Activated CD4-positive, alpha-beta memory T cell treated with anti-CD3 and anti-CD28 coated beads for 36 hours (primary cell): ENCODE measurements around the gene RASGRF2. TPM values are rescaled to one million over a fixed set of nuclear protein-coding genes. Genes with fewer than 3 reads are reported as not detected.

Experiments used
- CTCF ChIA-PET: fragments of 350-600 bp; sonication (Branson Sonifier 250); formaldehyde crosslinking; loops from one replicate; lab custom pipeline; 2021; ENCODE audit warnings: antibody characterized with exemption, inconsistent platforms; lab: Charles Lee
- POLR2A ChIA-PET: fragments of 350-600 bp; sonication (Branson Sonifier 250); formaldehyde crosslinking; loops from one replicate; lab custom pipeline; 2021; ENCODE audit warnings: antibody characterized with exemption; lab: Charles Lee
- DNase-seq: peaks from one replicate; pipeline ENCODE4 v3.0.0-alpha.2; 2020
- H3K27ac Mint-ChIP-seq: one replicate; pipeline ENCODE4 v1.8.0; 2021; ENCODE audit warnings: mixed read lengths
- H3K27me3 Mint-ChIP-seq: one replicate; pipeline ENCODE4 v1.8.0; 2021; ENCODE audit warnings: mixed read lengths
- H3K36me3 Mint-ChIP-seq: one replicate; pipeline ENCODE4 v1.8.0; 2021; ENCODE audit warnings: mixed read lengths
- H3K4me1 Mint-ChIP-seq: one replicate; pipeline ENCODE4 v1.8.0; 2021; ENCODE audit warnings: low read depth, mixed read lengths
- H3K4me3 Mint-ChIP-seq: one replicate; pipeline ENCODE4 v1.8.0; 2021; ENCODE audit warnings: mild to moderate bottlenecking, mixed read lengths
- H3K9me3 Mint-ChIP-seq: one replicate; pipeline ENCODE4 v1.8.0; 2021; ENCODE audit warnings: mixed read lengths
- intact Hi-C: fragments of 100-400 bp; cut with micrococcal nuclease; formaldehyde crosslinking; loops from one replicate; pipeline ENCODE4 v1.15.1; 2023
- total RNA-seq, 2 experiments: library from RNA; stranded (reverse); gene quantifications; one replicate each; pipeline ENCODE4 v1.2.3, GENCODE V29; 2021

Gene RASGRF2
- total RNA-seq, 2 experiments from 2014 or later, result 7.6 to 8.6 TPM

DNA sequence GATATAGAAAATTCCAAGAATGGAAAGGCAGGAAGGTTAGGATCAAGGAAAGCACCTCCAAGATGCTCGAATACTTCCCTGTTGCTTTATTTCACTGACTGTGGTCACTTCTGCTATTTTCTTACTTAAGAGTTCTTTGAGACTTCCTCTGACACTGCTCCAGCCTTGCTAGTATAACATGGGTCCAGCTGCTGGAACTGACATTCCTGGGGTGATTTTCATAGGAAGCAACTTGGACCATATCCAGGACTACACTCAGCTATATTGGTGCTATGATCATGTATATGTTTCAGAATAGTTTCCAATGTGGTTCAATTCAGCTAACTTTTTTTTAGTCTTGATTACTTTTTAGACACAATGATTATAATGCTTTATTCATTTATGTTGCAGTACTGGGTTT is 191.4 kb downstream of the RASGRF2 start:
- H3K36me3 Mint-ChIP-seq, result peaks cover 34% of the 10 kb centered on the region
- intact Hi-C loops, result no loop called here
- no peak overlapping the region for H3K27ac Mint-ChIP-seq

DNA sequence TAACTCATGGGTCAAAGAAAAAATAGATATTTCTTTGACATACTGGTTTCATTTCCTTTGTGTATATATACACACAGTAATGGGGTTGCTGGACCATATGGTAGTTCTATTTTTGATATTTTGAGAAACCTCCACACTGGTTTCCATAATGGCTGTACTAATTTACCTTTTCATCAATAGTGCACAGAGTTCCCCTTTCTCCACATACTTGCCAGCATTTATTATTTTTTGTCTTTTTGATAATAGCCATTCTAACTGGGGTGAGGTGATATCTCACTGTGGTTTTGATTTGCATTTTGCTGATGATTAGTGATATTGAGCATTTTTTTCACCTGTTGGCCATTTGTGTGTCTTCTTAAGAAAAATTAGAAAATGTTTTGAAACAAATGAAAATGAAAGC is 194.6 kb downstream of the RASGRF2 start:
- ChIA-PET POLR2A (no interaction called here), CTCF (no interaction called here)
- peaks cover 33% of the 10 kb centered on the region for H3K36me3 Mint-ChIP-seq
- H3K27me3 Mint-ChIP-seq, result no peaks in the 10 kb centered on the region
- H3K4me1 Mint-ChIP-seq, result no peaks in the 10 kb centered on the region
- no peak for DNase-seq
- intact Hi-C loops, result no loop called here
- H3K27ac Mint-ChIP-seq, result no peak overlapping the region
- H3K4me3 Mint-ChIP-seq, result no peak overlapping the region
- H3K9me3 Mint-ChIP-seq, result peaks cover 27% of the 10 kb centered on the region

More for the DNA sequence above, 191.4 kb downstream of the RASGRF2 start:
- CTCF ChIA-PET, result no interaction called here
- Mint-ChIP-seq H3K27me3 (no peaks in the 10 kb centered on the region), H3K4me1 (no peaks in the 10 kb centered on the region), H3K9me3 (peaks cover 25% of the 10 kb centered on the region), H3K4me3 (no peak overlapping the region)
- DNase-seq, result no peak
- POLR2A ChIA-PET, result no interaction called here

- ChIA-PET CTCF (no interaction called here), POLR2A (no interaction called here)
- Mint-ChIP-seq H3K27me3 (no peaks in the 10 kb centered on the region), H3K4me3 (no peak overlapping the region), H3K27ac (no peak overlapping the region), H3K9me3 (peaks cover 25% of the 10 kb centered on the region), H3K36me3 (peaks cover 28% of the 10 kb centered on the region), H3K4me1 (no peaks in the 10 kb centered on the region)
- DNase-seq, result no peak
- intact Hi-C loops, result no loop called here
Observed at GRCh38 chr5:81156732-81157131, 196.6 kb downstream of the RASGRF2 start.

GRCh38 chr5:81161012-81161601 is 200.9 kb downstream of the RASGRF2 start:
- POLR2A ChIA-PET, result no interaction called here

GRCh38 chr5:81162501-81162900 is 202.3 kb downstream of the RASGRF2 start:
- no peak for DNase-seq
- Mint-ChIP-seq H3K4me1 (peaks cover 18% of the 10 kb centered on the region), H3K9me3 (no peaks in the 10 kb centered on the region), H3K36me3 (no peaks in the 10 kb centered on the region), H3K27me3 (no peaks in the 10 kb centered on the region), H3K27ac (no peak overlapping the region), H3K4me3 (no peak overlapping the region)
- intact Hi-C loops, result no loop called here
- POLR2A ChIA-PET, result no interaction called here
- CTCF ChIA-PET, result no interaction called here

More at GRCh38 chr5:81161012-81161601, 200.9 kb downstream of the RASGRF2 start:
- peaks cover 18% of the 10 kb centered on the region for H3K4me1 Mint-ChIP-seq
- no peak for DNase-seq
- H3K27me3 Mint-ChIP-seq, result no peaks in the 10 kb centered on the region
- H3K36me3 Mint-ChIP-seq, result peaks cover 3% of the 10 kb centered on the region
- CTCF ChIA-PET, result no interaction called here
- H3K9me3 Mint-ChIP-seq, result peaks cover 5% of the 10 kb centered on the region
- intact Hi-C loops, result no loop called here
- H3K4me3 Mint-ChIP-seq, result no peak overlapping the region
- no peak overlapping the region for H3K27ac Mint-ChIP-seq

GRCh38 chr5:81163651-81164050 is 203.5 kb downstream of the RASGRF2 start:
- H3K4me3 Mint-ChIP-seq, result no peak overlapping the region
- CTCF ChIA-PET, result interaction anchor here (0.8 to 1.5 kb wide), 4 partner anchors 23 to 477 kb away, joined by 3 to 6 read pairs (median 4); no protein-coding TSS in a partner anchor
- H3K4me1 Mint-ChIP-seq, result peaks cover 18% of the 10 kb centered on the region
- H3K27me3 Mint-ChIP-seq, result no peaks in the 10 kb centered on the region
- H3K9me3 Mint-ChIP-seq, result no peaks in the 10 kb centered on the region
- H3K36me3 Mint-ChIP-seq, result peaks cover 2% of the 10 kb centered on the region
- intact Hi-C loops, result loop anchor here (2.0 kb wide), 2 partner anchors 201 to 477 kb away; no protein-coding TSS in a partner anchor
- H3K27ac Mint-ChIP-seq, result no peak overlapping the region
- DNase-seq, result peak; percentile 20
- POLR2A ChIA-PET, result interaction anchor here (1.0 kb wide), 1 partner anchor 408 kb away, joined by 3 read pairs; no protein-coding TSS in a partner anchor

DNA sequence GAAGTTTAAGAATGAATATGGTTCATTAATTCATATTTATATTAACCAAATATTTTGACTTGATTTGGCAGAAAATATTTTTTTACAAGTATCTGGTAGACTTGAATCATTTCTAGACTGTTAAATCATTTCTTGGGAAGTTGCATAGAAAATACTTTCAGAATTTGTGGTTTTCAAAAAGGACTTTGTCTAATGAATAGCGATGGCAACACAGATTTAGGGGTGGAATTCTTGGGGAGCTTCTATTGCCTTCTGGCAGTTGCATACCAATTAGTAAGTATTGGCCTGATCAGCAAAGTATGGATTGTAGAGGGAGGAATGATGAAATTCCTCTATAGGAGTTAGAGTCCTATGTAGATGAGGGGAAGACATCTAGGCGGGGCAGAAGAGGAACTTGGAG is 204.3 kb downstream of the RASGRF2 start:
- Mint-ChIP-seq H3K4me1 (peaks cover 18% of the 10 kb centered on the region), H3K4me3 (no peak overlapping the region), H3K9me3 (no peaks in the 10 kb centered on the region), H3K36me3 (peaks cover 2% of the 10 kb centered on the region), H3K27me3 (no peaks in the 10 kb centered on the region), H3K27ac (no peak overlapping the region)
- intact Hi-C loops, result loop anchor here (2.0 kb wide), 2 partner anchors 202 to 478 kb away; no protein-coding TSS in a partner anchor
- ChIA-PET POLR2A (no interaction called here), CTCF (interaction anchor here (0.8 to 1.9 kb wide), 5 partner anchors 18 to 477 kb away, joined by 3 to 6 read pairs (median 5); no protein-coding TSS in a partner anchor)
- DNase-seq, result no peak

- intact Hi-C loops, result loop anchor here (1.0 to 2.0 kb wide), 3 partner anchors 202 to 478 kb away; no protein-coding TSS in a partner anchor
- peaks cover 18% of the 10 kb centered on the region for H3K4me1 Mint-ChIP-seq
- no peak overlapping the region for H3K27ac Mint-ChIP-seq
- H3K9me3 Mint-ChIP-seq, result no peaks in the 10 kb centered on the region
- DNase-seq, result no peak
- H3K27me3 Mint-ChIP-seq, result no peaks in the 10 kb centered on the region
- no peak overlapping the region for H3K4me3 Mint-ChIP-seq
- ChIA-PET CTCF (interaction anchor here (0.8 to 2.8 kb wide), 6 partner anchors 18 to 683 kb away, joined by 3 to 34 read pairs (median 3); no protein-coding TSS in a partner anchor), POLR2A (no interaction called here)
- peaks cover 2% of the 10 kb centered on the region for H3K36me3 Mint-ChIP-seq
Observed at GRCh38 chr5:81164936-81165335, 204.8 kb downstream of the RASGRF2 start.

DNA sequence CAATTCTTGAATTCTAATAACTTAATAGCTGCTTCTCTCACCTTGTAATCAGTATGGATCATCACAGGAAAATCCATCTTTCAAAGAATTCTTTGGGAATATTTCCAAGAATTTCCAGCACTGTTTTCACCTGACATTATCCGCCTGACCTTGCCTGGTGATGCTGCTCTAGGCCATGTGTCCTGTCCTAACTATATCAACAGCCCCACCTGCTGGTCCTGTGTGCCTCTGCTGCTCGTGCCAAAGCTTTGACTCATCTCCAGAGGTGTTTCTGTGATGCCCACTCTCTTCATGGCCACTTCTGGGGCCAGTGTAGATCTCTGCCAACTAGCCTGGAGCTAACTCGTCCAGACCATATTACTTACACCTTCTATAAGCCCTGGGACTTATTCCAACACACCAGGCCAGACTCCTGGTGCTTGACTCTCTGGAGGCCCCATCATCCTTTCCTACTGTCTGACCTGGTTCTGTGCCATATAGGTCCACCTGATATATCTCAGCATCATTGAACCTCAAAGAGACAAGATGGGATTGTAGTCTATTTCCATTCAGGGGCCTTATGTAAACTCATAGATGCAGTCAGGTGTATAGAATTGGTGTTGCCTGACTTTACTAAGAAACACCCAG is 205.4 kb downstream of the RASGRF2 start:
- peaks cover 18% of the 10 kb centered on the region for H3K4me1 Mint-ChIP-seq
- H3K9me3 Mint-ChIP-seq, result no peaks in the 10 kb centered on the region
- peak; percentile 81 for DNase-seq
- ChIA-PET CTCF (interaction anchor here (0.6 to 2.8 kb wide), 11 partner anchors 12 to 684 kb away, joined by 3 to 34 read pairs (median 4); no protein-coding TSS in a partner anchor), POLR2A (no interaction called here)
- no peak overlapping the region for H3K4me3 Mint-ChIP-seq
- intact Hi-C loops, result loop anchor here (1.0 to 2.0 kb wide), 3 partner anchors 203 to 479 kb away; no protein-coding TSS in a partner anchor
- H3K36me3 Mint-ChIP-seq, result peaks cover 2% of the 10 kb centered on the region
- no peaks in the 10 kb centered on the region for H3K27me3 Mint-ChIP-seq
- no peak overlapping the region for H3K27ac Mint-ChIP-seq

- intact Hi-C loops, result no loop called here
- peaks cover 2% of the 10 kb centered on the region for H3K36me3 Mint-ChIP-seq
- no peaks in the 10 kb centered on the region for H3K27me3 Mint-ChIP-seq
- ChIA-PET POLR2A (no interaction called here), CTCF (interaction anchor here (0.6 to 2.8 kb wide), 7 partner anchors 56 to 820 kb away, joined by 3 to 34 read pairs (median 3); no protein-coding TSS in a partner anchor)
- no peak overlapping the region for H3K27ac Mint-ChIP-seq
- H3K4me3 Mint-ChIP-seq, result no peak overlapping the region
- no peak for DNase-seq
- peaks cover 18% of the 10 kb centered on the region for H3K4me1 Mint-ChIP-seq
- no peaks in the 10 kb centered on the region for H3K9me3 Mint-ChIP-seq
Observed at GRCh38 chr5:81166430-81166829, 206.3 kb downstream of the RASGRF2 start.

GRCh38 chr5:81167078-81167477 is 206.9 kb downstream of the RASGRF2 start:
- H3K27ac Mint-ChIP-seq, result no peak overlapping the region
- intact Hi-C loops, result no loop called here
- peaks cover 18% of the 10 kb centered on the region for H3K4me1 Mint-ChIP-seq
- POLR2A ChIA-PET, result no interaction called here
- DNase-seq, result no peak
- no peaks in the 10 kb centered on the region for H3K9me3 Mint-ChIP-seq
- no peaks in the 10 kb centered on the region for H3K27me3 Mint-ChIP-seq
- peaks cover 2% of the 10 kb centered on the region for H3K36me3 Mint-ChIP-seq
- H3K4me3 Mint-ChIP-seq, result no peak overlapping the region
- CTCF ChIA-PET, result interaction anchor here (1.1 to 2.8 kb wide), 4 partner anchors 56 to 821 kb away, joined by 3 to 34 read pairs (median 6); no protein-coding TSS in a partner anchor

DNA sequence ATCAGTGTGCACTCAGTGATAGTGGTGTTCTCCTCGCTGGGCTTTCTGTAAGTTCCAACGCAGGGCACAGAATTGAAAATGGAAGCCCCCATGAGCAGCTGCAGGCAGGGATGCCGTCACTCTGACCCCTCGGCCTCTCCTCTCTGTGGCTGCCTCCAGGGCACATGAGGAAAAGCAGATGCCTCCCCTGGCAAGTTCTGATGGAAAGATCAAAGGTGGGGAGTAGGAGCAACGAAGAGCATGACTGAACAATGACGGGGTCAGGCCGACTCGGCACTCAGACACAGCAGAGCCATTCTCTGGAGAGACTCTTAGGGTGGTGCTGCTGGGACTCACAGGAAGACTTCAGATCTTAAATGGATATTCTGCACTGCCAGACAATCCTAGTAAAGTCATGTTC is 207.4 kb downstream of the RASGRF2 start:
- H3K4me1 Mint-ChIP-seq, result peaks cover 18% of the 10 kb centered on the region
- no peaks in the 10 kb centered on the region for H3K27me3 Mint-ChIP-seq
- no peak for DNase-seq
- no peaks in the 10 kb centered on the region for H3K9me3 Mint-ChIP-seq
- POLR2A ChIA-PET, result no interaction called here
- intact Hi-C loops, result no loop called here
- no peak overlapping the region for H3K27ac Mint-ChIP-seq
- CTCF ChIA-PET, result interaction anchor here (1.2 to 2.8 kb wide), 2 partner anchors 57 to 481 kb away, joined by 3 to 34 read pairs; no protein-coding TSS in a partner anchor
- peaks cover 2% of the 10 kb centered on the region for H3K36me3 Mint-ChIP-seq
- H3K4me3 Mint-ChIP-seq, result no peak overlapping the region
